DOHH2 (cell line): ENCODE measurements around the gene ZFP92.

Source experiments
- EZH2phosphoT487 ChIP-seq: fragments of 200-600 bp; sonication (generic); IDR thresholded peaks from 2 replicates; pipeline ENCODE4 v1.6.1; 2017; ENCODE audit warnings: borderline replicate concordance, mild to moderate bottlenecking, antibody characterized with exemption, low read length, moderate library complexity, mixed read lengths
- TF ChIP-seq, protein P1 (sequence below): fragments of 200-600 bp; sonication (generic); IDR thresholded peaks from one replicate; pipeline ENCODE4 v1.5.1; 2014; ENCODE audit warnings: antibody characterized with exemption, mild to moderate bottlenecking, low read depth, low read length; ENCODE audit not compliant: poor library complexity, severe bottlenecking

DNA sequence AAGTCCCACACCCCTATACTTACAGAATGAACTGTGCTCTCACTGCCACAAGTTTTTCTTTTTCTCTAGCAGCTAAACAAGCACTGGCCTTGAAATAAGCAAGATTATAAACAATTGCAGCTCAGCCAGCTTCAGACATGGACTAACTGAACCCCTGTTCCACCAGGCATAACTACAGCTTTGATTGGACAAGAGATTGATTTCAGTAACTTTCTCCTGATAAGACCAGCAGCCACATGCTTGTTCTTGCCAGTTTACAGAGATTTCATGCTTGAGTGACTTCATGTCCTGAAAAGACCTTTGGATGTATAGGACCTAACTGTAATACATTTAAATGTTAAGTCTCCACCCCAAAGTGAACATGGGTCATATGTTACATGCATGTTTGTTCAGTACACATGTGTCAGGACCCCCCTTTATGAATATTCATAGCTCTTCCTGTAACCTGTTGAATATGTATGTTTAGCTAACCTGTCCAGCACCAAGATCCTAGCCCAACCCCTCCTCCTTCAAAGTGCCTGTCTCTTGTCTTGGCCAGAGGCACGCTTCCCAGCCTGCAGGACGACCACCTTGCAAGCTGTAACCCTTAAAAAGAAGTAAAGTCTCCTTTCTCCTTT, 49.4 kb upstream of the ZFP92 start:
- no peak for TF ChIP-seq EZH2phosphoT487
- TF ChIP-seq, protein P1, sequence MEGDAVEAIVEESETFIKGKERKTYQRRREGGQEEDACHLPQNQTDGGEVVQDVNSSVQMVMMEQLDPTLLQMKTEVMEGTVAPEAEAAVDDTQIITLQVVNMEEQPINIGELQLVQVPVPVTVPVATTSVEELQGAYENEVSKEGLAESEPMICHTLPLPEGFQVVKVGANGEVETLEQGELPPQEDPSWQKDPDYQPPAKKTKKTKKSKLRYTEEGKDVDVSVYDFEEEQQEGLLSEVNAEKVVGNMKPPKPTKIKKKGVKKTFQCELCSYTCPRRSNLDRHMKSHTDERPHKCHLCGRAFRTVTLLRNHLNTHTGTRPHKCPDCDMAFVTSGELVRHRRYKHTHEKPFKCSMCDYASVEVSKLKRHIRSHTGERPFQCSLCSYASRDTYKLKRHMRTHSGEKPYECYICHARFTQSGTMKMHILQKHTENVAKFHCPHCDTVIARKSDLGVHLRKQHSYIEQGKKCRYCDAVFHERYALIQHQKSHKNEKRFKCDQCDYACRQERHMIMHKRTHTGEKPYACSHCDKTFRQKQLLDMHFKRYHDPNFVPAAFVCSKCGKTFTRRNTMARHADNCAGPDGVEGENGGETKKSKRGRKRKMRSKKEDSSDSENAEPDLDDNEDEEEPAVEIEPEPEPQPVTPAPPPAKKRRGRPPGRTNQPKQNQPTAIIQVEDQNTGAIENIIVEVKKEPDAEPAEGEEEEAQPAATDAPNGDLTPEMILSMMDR = no peak
